ENCODE data around the gene FNTB. TPM values are rescaled to one million over a fixed set of nuclear protein-coding genes. Genes with fewer than 3 reads are reported as not detected.

The FNTB gene
- total RNA-seq, 1 experiment from 2014 or later = 20.7 TPM

GRCh38 chr14:65045709-65046108 is 59.0 kb downstream of the FNTB start:
- no peak overlapping the region for H2AK5ac ChIP-seq (ENCODE audit: insufficient read length, low read length)
- Mint-ChIP-seq H3K4me3 (no peak overlapping the region), H3K9me3 (no peaks in the 10 kb centered on the region), H3K27ac (no peak overlapping the region; a peak in 1 of 7 replicates), H3K4me1 (peaks cover 7 to 8% of the 10 kb centered on the region in 2 experiments), H3K27me3 (ENCODE audit: low read depth) (no peaks in the 10 kb centered on the region), H3K36me3 (ENCODE audit: insufficient read depth in 1 of 3, low read depth in 3 of 3) (peaks cover 5 to 38% (median 34%) of the 10 kb centered on the region in 3 experiments; a peak in 6 of 7 replicates)
- H2BK120ac ChIP-seq (ENCODE audit: low read depth, low read length, poor library complexity, severe bottlenecking) = no peak overlapping the region
- H3K23me2 ChIP-seq (ENCODE audit: insufficient read length, low read depth, low read length, poor library complexity, severe bottlenecking) = no peaks in the 10 kb centered on the region
- no peak overlapping the region for H3K4me2 ChIP-seq (ENCODE audit: insufficient read depth, insufficient read length, low read length)
- H3K79me1 ChIP-seq (ENCODE audit: insufficient read depth, low read depth, low read length, poor library complexity, severe bottlenecking) = no peaks in the 10 kb centered on the region
- H3K27ac ChIP-seq (ENCODE audit: insufficient read length, low read depth, low read length) = no peak overlapping the region
- WGBS (ENCODE audit: extremely low coverage, insufficient read length, low lambda C conversion rate) = no CpG with 5 or more reads among the region's 4 CpGs
- H3T11ph ChIP-seq (ENCODE audit: low read length) = no peak overlapping the region
- H3K79me2 ChIP-seq (ENCODE audit: insufficient read depth, low read length) = no peaks in the 10 kb centered on the region
- no peak for TF ChIP-seq CTCF (conservative IDR thresholded peaks at IDR 0.05)
- no peak overlapping the region for H3K56ac ChIP-seq (ENCODE audit: insufficient read length, low read depth, low read length)
- H2BK5ac ChIP-seq (ENCODE audit: insufficient read length, low read length) = no peak overlapping the region
- H3K9ac ChIP-seq (ENCODE audit: extremely low read depth, insufficient read length, low read length) = no peak overlapping the region
- H2BK20ac ChIP-seq (ENCODE audit: low read depth, low read length, poor library complexity, severe bottlenecking) = no peak overlapping the region
- H4K5ac ChIP-seq (ENCODE audit: insufficient read length, low read depth, low read length) = no peak overlapping the region
- no peak overlapping the region for H3K18ac ChIP-seq (ENCODE audit: insufficient read length, low read depth, low read length)
- H4K20me1 ChIP-seq (ENCODE audit: control insufficient read depth, insufficient read depth, insufficient read length) = no peaks in the 10 kb centered on the region
- H3K4ac ChIP-seq (ENCODE audit: low read depth, low read length) = no peak overlapping the region
- H3K14ac ChIP-seq (ENCODE audit: insufficient read depth, low read length) = no peak overlapping the region
- no peaks in the 10 kb centered on the region for H3K27me3 ChIP-seq (ENCODE audit: insufficient read depth, low read length)
- no peak for DNase-seq
- no peaks in the 10 kb centered on the region for H3K9me3 ChIP-seq (ENCODE audit: control insufficient read depth, low read depth, low read length)
- no peak overlapping the region for H4K91ac ChIP-seq (ENCODE audit: insufficient read length, low read depth, low read length)
- no peak overlapping the region for H2AFZ ChIP-seq (ENCODE audit: low read length)
- H3K23ac ChIP-seq (ENCODE audit: insufficient read length, low read depth, low read length) = no peak overlapping the region
- H3K4me1 ChIP-seq (ENCODE audit: insufficient read depth, low read length) = no peaks in the 10 kb centered on the region
- no peak overlapping the region for H4K8ac ChIP-seq (replicated peaks; ENCODE audit: insufficient read length, low read depth, low read length)
- no peak overlapping the region for H2BK12ac ChIP-seq (ENCODE audit: insufficient read length, low read depth, low read length)
- H2BK15ac ChIP-seq (ENCODE audit: low read depth, low read length) = no peak overlapping the region

All from H9 (cell line).